B cell (primary cell): ENCODE data around the gene TES. TPM values are rescaled to one million over a fixed set of nuclear protein-coding genes. Genes with fewer than 3 reads are reported as not detected.

ENCODE experiments used
- ATAC-seq: fragments of 200-7000 bp; cut with Tn5 transposase; one replicate; pipeline ENCODE4 v1.10.0; 2021; ENCODE audit warnings: low read depth, mild to moderate bottlenecking, moderate number of reproducible peaks, moderate library complexity
- CTCF ChIA-PET: fragments of 350-600 bp; sonication (Branson Sonifier 250); formaldehyde crosslinking; loops from one replicate; lab custom pipeline; 2021; ENCODE audit warnings: antibody characterized with exemption, inconsistent platforms; lab: Charles Lee
- POLR2A ChIA-PET: fragments of 350-600 bp; sonication (Branson Sonifier 250); formaldehyde crosslinking; loops from one replicate; lab custom pipeline; 2021; ENCODE audit warnings: antibody characterized with exemption; lab: Charles Lee
- DNase-seq: peaks from one replicate; pipeline ENCODE4 v3.0.0; 2013
- H2AFZ ChIP-seq: 2 replicates; pipeline ENCODE4 v1.6.1; 2012; ENCODE audit warnings: mild to moderate bottlenecking, low read depth, low read length; ENCODE audit not compliant: insufficient read depth, poor library complexity, severe bottlenecking
- H3K27ac ChIP-seq, 2 donors: 1 replicate in 1 of 2; 2 replicates in 1 of 2; pipeline ENCODE4 v1.5.1; 2012 to 2013; ENCODE audit warnings: low read length in 2 of 2, mild to moderate bottlenecking in 2 of 2, moderate library complexity in 1 of 2
- H3K27me3 ChIP-seq, 4 experiments: fragments of 200-600 bp in 1 of 4; sonication (generic) in 1 of 4; replicated peaks in 1 of 4; 1 replicate in 2 of 4; 2 replicates in 2 of 4; pipeline versions ENCODE4 v1.6.1 to v1.7.0; 2013 to 2016; ENCODE audit warnings: low read length in 3 of 4, mild to moderate bottlenecking in 2 of 4, mixed read lengths in 1 of 4, moderate library complexity in 1 of 4; ENCODE audit not compliant: insufficient read depth in 4 of 4, control insufficient read depth in 3 of 4; ENCODE audit errors: control extremely low read depth in 1 of 4
- H3K36me3 ChIP-seq, 2 experiments: replicated peaks in 1 of 2; 1 replicate in 1 of 2; 2 replicates in 1 of 2; pipeline versions ENCODE4 v1.6.1 to v1.7.1; 2013; ENCODE audit warnings: low read length in 1 of 2; ENCODE audit not compliant: insufficient read depth in 2 of 2, control insufficient read depth in 1 of 2; ENCODE audit errors: control extremely low read depth in 1 of 2, extremely low read depth in 1 of 2
- H3K4me1 ChIP-seq, 2 donors: fragments of 200-600 bp in 1 of 2; sonication (generic) in 1 of 2; 1 replicate in 1 of 2; 2 replicates in 1 of 2; pipeline versions ENCODE4 v1.5.1 to v1.6.1; 2013 to 2017; ENCODE audit warnings: low read length in 2 of 2; ENCODE audit not compliant: control insufficient read depth in 2 of 2, insufficient read depth in 2 of 2
- H3K4me2 ChIP-seq: replicated peaks from 2 replicates; pipeline ENCODE3; 2012; ENCODE audit warnings: mild to moderate bottlenecking, low read depth, low read length; ENCODE audit not compliant: poor library complexity, severe bottlenecking
- H3K4me3 ChIP-seq, 5 experiments: fragments of 200-600 bp in 1 of 5; sonication (generic) in 1 of 5; 1 replicate in 3 of 5; 2 replicates in 2 of 5; pipeline versions ENCODE4 v1.5.1 to v1.7.0; 2011 to 2016; ENCODE audit warnings: low read length in 4 of 5, mild to moderate bottlenecking in 4 of 5, low read depth in 2 of 5, control low read depth in 1 of 5, moderate library complexity in 1 of 5; ENCODE audit not compliant: insufficient read depth in 1 of 5; ENCODE audit errors: control extremely low read depth in 1 of 5, extremely low read depth in 1 of 5
- H3K79me2 ChIP-seq: fragments of 200-600 bp; sonication (generic); one replicate; pipeline ENCODE4 v1.6.0; 2016; ENCODE audit warnings: low read length; ENCODE audit not compliant: control insufficient read depth, insufficient read depth
- H3K9ac ChIP-seq: fragments of 200-600 bp; sonication (generic); 2 replicates; pipeline ENCODE4 v1.6.1; 2017; ENCODE audit warnings: mild to moderate bottlenecking, low read length, moderate library complexity
- H3K9me3 ChIP-seq, 3 donors: one replicate each; pipeline versions ENCODE4 v1.6.1 to v1.7.1; 2013; ENCODE audit warnings: low read length in 2 of 3; ENCODE audit not compliant: control insufficient read depth in 2 of 3, insufficient read depth in 1 of 3; ENCODE audit errors: control extremely low read depth in 1 of 3
- H4K20me1 ChIP-seq: 2 replicates; pipeline ENCODE4 v1.6.0; 2012; ENCODE audit warnings: mild to moderate bottlenecking, low read length; ENCODE audit not compliant: insufficient read depth, control insufficient read depth, poor library complexity, severe bottlenecking
- H3K27ac Mint-ChIP-seq: one replicate; pipeline ENCODE4 v1.8.0; 2021; ENCODE audit warnings: mixed read lengths
- H3K27me3 Mint-ChIP-seq: one replicate; pipeline ENCODE4 v1.8.0; 2021; ENCODE audit warnings: mixed read lengths
- H3K4me1 Mint-ChIP-seq: one replicate; pipeline ENCODE4 v1.8.0; 2021; ENCODE audit warnings: mixed read lengths
- H3K4me3 Mint-ChIP-seq: one replicate; pipeline ENCODE4 v1.8.0; 2021; ENCODE audit warnings: mixed read lengths
- H3K9me3 Mint-ChIP-seq: one replicate; pipeline ENCODE4 v1.8.0; 2022; ENCODE audit warnings: mixed read lengths; ENCODE audit not compliant: insufficient read depth
- CTCF ChIP-seq: fragments of 200-600 bp; IDR thresholded peaks from one replicate; pipeline ENCODE4 v1.8.0; 2022; ENCODE audit warnings: antibody characterized with exemption, mild to moderate bottlenecking
- EZH2 ChIP-seq: IDR thresholded peaks from 2 replicates; pipeline ENCODE4 v1.6.1; 2012; ENCODE audit warnings: borderline replicate concordance, low read depth, mild to moderate bottlenecking, moderate library complexity, low read length; ENCODE audit not compliant: insufficient read depth, poor library complexity, severe bottlenecking
- WGBS: methylation state at CpG from one replicate; pipeline ENCODE4 v1.1.5; 2013; ENCODE audit warnings: missing lambda C conversion rate; ENCODE audit not compliant: insufficient coverage; 5-methylcytosine and 5-hydroxymethylcytosine counted together
- intact Hi-C: fragments of 100-400 bp; cut with micrococcal nuclease; formaldehyde crosslinking; loops from one replicate; pipeline ENCODE4 v1.10.0; 2022
- polyA plus RNA-seq: library from polyadenylated mRNA; depleted of rRNA; stranded (reverse); fragments of >200 nt; gene quantifications from 2 replicates; pipeline ENCODE4 v1.2.3, GENCODE V29; 2012
- total RNA-seq, 2 donors: library from RNA; stranded (reverse); fragments of 120-200 nt in 1 of 2; gene quantifications; 1 replicate in 1 of 2; 2 replicates in 1 of 2; pipeline versions ENCODE4 v1.2.3 to v1.2.4, GENCODE V29; 2013 to 2022

The TES gene
- total and polyA plus RNA-seq, 2 donors (not counting 1 experiment from before 2014, with no cell fraction given), result 55.3 to 62.5 TPM

DNA sequence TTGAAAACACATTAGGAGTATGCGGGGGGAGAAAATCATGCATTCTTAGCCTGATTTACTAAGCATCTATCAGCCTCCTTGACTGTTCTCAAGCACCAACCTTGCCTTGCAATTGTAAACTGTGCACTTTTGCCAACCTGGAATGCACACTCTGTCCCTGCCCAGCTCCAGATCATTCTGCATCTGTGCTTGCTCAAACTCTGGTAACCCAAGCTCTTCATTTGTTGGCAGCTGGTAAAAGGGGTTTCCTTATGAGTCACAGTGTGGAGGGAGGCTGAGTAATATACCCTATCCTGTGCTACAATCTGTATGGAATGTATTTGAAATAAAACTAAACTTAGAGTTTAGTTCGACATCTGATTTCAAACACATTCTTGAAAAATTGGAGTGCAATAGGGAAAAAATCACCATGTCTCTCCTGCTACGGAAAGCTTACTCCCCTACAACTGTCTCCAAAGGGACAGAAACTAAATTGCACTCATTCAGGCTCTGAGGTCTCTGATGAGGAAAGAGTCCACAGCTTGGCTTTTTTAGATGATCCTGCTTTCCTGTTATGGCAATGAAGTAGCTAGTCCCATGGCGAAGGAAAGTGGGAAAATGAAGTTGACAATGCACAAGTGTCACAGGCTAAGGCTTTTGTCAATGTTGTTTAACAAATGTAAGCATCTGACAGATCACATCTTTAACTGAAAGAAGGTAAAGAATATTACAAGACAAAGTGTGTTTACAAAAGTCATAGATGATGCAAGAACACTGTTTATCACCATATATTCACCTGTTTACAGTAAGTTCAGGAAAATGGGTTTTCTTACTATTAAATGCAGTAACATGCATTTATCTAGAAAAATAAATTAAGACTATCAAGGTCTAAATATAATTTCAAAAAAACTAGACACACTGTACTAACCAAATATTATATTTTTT lies 61.9 kb downstream of the TES start:
- intact Hi-C loops, result no loop called here
- ChIA-PET POLR2A (no interaction called here), CTCF (interaction anchor here (1.5 kb wide), 1 partner anchor 13 kb away, joined by 8 read pairs; no protein-coding TSS in a partner anchor)
- Mint-ChIP-seq H3K4me1 (no peaks in the 10 kb centered on the region), H3K4me3 (no peak overlapping the region), H3K27me3 (peaks cover 14% of the 10 kb centered on the region), H3K27ac (no peak overlapping the region), H3K9me3 (no peaks in the 10 kb centered on the region)
- DNase-seq, result no peak
- ATAC-seq, result no peak
- H3K79me2 ChIP-seq, result no peaks in the 10 kb centered on the region
- no peak overlapping the region for H3K9ac ChIP-seq
- H3K27ac ChIP-seq, result no peak overlapping the region
- H3K4me1 ChIP-seq, result no peaks in the 10 kb centered on the region
- no peak overlapping the region for H3K4me3 ChIP-seq
- no peaks in the 10 kb centered on the region for H3K36me3 ChIP-seq
- no peaks in the 10 kb centered on the region for H3K9me3 ChIP-seq
- no peak for TF ChIP-seq EZH2
- TF ChIP-seq CTCF, result no peak
- no peaks in the 10 kb centered on the region for H4K20me1 ChIP-seq
- 100% methylated on average over 1 of the region's 4 CpGs for WGBS
- H2AFZ ChIP-seq, result no peak overlapping the region
- no peak overlapping the region for H3K4me2 ChIP-seq
- peaks cover 0 to 5% (median 2%) of the 10 kb centered on the region in 4 experiments for H3K27me3 ChIP-seq

DNA sequence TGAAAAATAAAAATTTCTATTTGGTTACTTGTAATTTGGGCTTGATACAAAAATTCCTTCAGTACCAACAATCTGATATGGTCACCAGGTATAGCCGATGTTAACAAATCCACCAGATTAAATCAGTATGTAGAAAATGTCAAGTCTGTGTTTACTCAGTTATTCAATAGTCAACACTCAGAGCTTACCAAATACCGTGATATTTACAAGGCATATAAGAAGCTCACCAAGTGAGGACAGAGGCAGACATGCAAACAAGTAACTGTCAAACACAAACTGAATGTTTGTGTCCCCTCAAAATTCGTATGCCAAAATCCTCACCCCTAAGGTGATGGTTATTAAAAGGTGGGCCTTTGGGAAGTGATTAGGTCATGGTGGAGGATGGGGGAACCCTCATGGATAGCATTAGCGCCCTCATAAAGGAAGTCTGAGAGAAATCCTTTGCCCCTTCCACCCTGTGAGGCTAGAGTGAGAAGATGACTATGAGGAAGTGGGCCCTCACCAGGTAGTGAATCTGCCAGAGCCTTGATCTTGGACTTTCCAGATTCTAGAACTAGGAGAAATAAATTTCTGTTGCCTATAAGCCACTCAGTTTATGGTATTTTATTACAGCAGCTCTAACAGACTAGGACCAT lies 63.1 kb downstream of the TES start:
- Mint-ChIP-seq H3K27ac (no peak overlapping the region), H3K9me3 (no peaks in the 10 kb centered on the region), H3K27me3 (peaks cover 12% of the 10 kb centered on the region), H3K4me1 (no peaks in the 10 kb centered on the region), H3K4me3 (no peak overlapping the region)
- DNase-seq (no peak), ATAC-seq (no peak)
- no peaks in the 10 kb centered on the region for H3K9me3 ChIP-seq
- no peaks in the 10 kb centered on the region for H3K36me3 ChIP-seq
- ChIA-PET POLR2A (no interaction called here), CTCF (no interaction called here)
- no peak for TF ChIP-seq EZH2
- no peak for TF ChIP-seq CTCF
- H3K79me2 ChIP-seq, result no peaks in the 10 kb centered on the region
- WGBS, result no CpG with 5 or more reads among the region's 4 CpGs
- no peak overlapping the region for H3K4me3 ChIP-seq
- peaks cover 0 to 4% (median 2%) of the 10 kb centered on the region in 4 experiments for H3K27me3 ChIP-seq
- no peak overlapping the region for H3K27ac ChIP-seq
- H3K4me2 ChIP-seq, result no peak overlapping the region
- no peaks in the 10 kb centered on the region for H4K20me1 ChIP-seq
- no peak overlapping the region for H2AFZ ChIP-seq
- no peaks in the 10 kb centered on the region for H3K4me1 ChIP-seq
- H3K9ac ChIP-seq, result no peak overlapping the region
- intact Hi-C loops, result no loop called here
